Measurements from ENCODE around the gene RSRC1. TPM values are rescaled to one million over a fixed set of nuclear protein-coding genes. Genes with fewer than 3 reads are reported as not detected.

RSRC1 gene
- total and polyA plus RNA-seq, 2 of the 13 experiments (the other 11 are each of a cell fraction or from before 2014, with no cell fraction given) = 4.9 to 63.0 TPM

DNA sequence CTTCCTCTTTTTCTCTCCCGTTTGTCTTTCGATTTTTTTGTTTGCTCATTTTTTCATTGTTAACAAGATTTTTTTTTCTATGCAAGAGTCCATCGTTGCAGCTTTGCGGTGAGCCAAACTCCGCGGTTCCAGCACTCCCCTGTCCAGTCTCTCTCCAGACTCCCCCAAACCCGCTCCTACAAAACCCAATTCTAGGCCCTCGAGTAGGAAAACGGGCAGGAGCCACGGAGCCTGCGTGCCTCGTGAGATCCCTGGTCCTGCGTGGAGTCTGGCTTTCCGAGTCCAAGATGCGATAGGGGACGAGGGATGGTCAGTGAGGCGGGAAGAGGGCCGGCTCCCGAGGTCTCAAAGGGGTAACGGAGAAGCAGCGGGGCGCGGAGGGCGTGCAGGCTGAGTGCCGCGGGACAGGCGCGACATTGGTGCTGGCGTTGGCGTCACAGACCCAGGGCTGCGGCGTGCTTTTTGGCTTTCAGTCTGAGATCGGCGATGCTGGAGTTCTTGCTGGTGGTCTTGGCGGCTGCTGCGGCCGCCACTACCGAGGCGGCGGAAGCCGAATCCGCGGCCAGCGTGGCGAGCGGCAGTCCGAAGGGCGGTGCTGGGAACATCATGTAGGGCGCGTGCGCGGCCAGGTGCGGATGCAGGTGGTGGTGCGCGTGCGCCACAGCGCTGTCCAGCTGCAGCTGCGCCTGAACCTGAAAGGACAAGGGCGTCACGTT lies 12.1 kb upstream of the RSRC1 start (continued):
- TF ChIP-seq, protein P1, sequence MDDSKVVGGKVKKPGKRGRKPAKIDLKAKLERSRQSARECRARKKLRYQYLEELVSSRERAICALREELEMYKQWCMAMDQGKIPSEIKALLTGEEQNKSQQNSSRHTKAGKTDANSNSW (CRISPR knock-in tag; IDR thresholded peaks at IDR 0.05; ENCODE audit: borderline replicate concordance) = peak; percentile 87; the same call in 1 of the 2 replicates
- TF ChIP-seq, protein P2, sequence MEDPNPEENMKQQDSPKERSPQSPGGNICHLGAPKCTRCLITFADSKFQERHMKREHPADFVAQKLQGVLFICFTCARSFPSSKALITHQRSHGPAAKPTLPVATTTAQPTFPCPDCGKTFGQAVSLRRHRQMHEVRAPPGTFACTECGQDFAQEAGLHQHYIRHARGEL (CRISPR knock-in tag; IDR thresholded peaks at IDR 0.05) = peak; percentile 58; the same call in 1 of the 2 replicates
- TF ChIP-seq, protein P3, sequence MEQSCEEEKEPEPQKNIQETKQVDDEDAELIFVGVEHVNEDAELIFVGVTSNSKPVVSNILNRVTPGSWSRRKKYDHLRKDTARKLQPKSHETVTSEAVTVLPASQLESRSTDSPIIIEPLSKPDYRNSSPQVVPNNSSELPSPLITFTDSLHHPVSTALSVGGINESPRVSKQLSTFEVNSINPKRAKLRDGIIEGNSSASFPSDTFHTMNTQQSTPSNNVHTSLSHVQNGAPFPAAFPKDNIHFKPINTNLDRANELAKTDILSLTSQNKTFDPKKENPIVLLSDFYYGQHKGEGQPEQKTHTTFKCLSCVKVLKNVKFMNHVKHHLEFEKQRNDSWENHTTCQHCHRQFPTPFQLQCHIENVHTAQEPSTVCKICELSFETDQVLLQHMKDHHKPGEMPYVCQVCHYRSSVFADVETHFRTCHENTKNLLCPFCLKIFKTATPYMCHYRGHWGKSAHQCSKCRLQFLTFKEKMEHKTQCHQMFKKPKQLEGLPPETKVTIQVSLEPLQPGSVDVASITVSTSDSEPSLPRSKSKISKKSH (CRISPR knock-in tag; IDR thresholded peaks at IDR 0.05; ENCODE audit: borderline replicate concordance) = peak; percentile 89; the same call in 1 of the 2 replicates
- TF ChIP-seq GATAD2A (CRISPR knock-in tag; IDR thresholded peaks at IDR 0.05) (no peak), ZNF296 (CRISPR knock-in tag; conservative IDR thresholded peaks at IDR 0.05) (no peak), ZNF7 (CRISPR knock-in tag; IDR thresholded peaks at IDR 0.05) (0 out of 2 replicates have a peak, but pooled peaks have one; percentile 27), ZNF570 (CRISPR knock-in tag; IDR thresholded peaks at IDR 0.05; ENCODE audit: borderline replicate concordance) (no peak), ZFP36L1 (CRISPR knock-in tag; IDR thresholded peaks at IDR 0.05) (peak; percentile 94), ZBTB7A (CRISPR knock-in tag; IDR thresholded peaks at IDR 0.05) (0 out of 2 replicates have a peak, but pooled peaks have one; percentile 76), ZNF335 (CRISPR knock-in tag; IDR thresholded peaks at IDR 0.05) (peak; percentile 53; the same call in 1 of the 2 replicates), CBX5 (CRISPR knock-in tag; IDR thresholded peaks at IDR 0.05; ENCODE audit: borderline replicate concordance) (0 out of 2 replicates have a peak, but pooled peaks have one; percentile 24), JARID2 (CRISPR knock-in tag; IDR thresholded peaks at IDR 0.05; ENCODE audit: insufficient replicate concordance) (peak; percentile 45), HNRNPK (IDR thresholded peaks at IDR 0.05; ENCODE audit: low read depth, low read length, poor library complexity, severe bottlenecking) (no peak), GABPA (IDR thresholded peaks at IDR 0.05; ENCODE audit: low read depth, low read length) (no peak), GABPA (CRISPR knock-in tag; IDR thresholded peaks at IDR 0.05; ENCODE audit: low read depth) (no peak), ZBTB21 (CRISPR knock-in tag; IDR thresholded peaks at IDR 0.05) (peak; percentile 57; the same call in 1 of the 2 replicates)
- TF ChIP-seq, protein P4, sequence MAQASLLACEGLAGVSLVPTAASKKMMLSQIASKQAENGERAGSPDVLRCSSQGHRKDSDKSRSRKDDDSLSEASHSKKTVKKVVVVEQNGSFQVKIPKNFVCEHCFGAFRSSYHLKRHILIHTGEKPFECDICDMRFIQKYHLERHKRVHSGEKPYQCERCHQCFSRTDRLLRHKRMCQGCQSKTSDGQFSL (CRISPR knock-in tag; IDR thresholded peaks at IDR 0.05) = peak; percentile 68; the same call in 1 of the 2 replicates
- TF ChIP-seq, protein P5, sequence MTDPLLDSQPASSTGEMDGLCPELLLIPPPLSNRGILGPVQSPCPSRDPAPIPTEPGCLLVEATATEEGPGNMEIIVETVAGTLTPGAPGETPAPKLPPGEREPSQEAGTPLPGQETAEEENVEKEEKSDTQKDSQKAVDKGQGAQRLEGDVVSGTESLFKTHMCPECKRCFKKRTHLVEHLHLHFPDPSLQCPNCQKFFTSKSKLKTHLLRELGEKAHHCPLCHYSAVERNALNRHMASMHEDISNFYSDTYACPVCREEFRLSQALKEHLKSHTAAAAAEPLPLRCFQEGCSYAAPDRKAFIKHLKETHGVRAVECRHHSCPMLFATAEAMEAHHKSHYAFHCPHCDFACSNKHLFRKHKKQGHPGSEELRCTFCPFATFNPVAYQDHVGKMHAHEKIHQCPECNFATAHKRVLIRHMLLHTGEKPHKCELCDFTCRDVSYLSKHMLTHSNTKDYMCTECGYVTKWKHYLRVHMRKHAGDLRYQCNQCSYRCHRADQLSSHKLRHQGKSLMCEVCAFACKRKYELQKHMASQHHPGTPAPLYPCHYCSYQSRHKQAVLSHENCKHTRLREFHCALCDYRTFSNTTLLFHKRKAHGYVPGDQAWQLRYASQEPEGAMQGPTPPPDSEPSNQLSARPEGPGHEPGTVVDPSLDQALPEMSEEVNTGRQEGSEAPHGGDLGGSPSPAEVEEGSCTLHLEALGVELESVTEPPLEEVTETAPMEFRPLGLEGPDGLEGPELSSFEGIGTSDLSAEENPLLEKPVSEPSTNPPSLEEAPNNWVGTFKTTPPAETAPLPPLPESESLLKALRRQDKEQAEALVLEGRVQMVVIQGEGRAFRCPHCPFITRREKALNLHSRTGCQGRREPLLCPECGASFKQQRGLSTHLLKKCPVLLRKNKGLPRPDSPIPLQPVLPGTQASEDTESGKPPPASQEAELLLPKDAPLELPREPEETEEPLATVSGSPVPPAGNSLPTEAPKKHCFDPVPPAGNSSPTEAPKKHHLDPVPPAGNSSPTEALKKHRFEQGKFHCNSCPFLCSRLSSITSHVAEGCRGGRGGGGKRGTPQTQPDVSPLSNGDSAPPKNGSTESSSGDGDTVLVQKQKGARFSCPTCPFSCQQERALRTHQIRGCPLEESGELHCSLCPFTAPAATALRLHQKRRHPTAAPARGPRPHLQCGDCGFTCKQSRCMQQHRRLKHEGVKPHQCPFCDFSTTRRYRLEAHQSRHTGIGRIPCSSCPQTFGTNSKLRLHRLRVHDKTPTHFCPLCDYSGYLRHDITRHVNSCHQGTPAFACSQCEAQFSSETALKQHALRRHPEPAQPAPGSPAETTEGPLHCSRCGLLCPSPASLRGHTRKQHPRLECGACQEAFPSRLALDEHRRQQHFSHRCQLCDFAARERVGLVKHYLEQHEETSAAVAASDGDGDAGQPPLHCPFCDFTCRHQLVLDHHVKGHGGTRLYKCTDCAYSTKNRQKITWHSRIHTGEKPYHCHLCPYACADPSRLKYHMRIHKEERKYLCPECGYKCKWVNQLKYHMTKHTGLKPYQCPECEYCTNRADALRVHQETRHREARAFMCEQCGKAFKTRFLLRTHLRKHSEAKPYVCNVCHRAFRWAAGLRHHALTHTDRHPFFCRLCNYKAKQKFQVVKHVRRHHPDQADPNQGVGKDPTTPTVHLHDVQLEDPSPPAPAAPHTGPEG (CRISPR knock-in tag; IDR thresholded peaks at IDR 0.05) = peak; percentile 87
- TF ChIP-seq, protein P6, sequence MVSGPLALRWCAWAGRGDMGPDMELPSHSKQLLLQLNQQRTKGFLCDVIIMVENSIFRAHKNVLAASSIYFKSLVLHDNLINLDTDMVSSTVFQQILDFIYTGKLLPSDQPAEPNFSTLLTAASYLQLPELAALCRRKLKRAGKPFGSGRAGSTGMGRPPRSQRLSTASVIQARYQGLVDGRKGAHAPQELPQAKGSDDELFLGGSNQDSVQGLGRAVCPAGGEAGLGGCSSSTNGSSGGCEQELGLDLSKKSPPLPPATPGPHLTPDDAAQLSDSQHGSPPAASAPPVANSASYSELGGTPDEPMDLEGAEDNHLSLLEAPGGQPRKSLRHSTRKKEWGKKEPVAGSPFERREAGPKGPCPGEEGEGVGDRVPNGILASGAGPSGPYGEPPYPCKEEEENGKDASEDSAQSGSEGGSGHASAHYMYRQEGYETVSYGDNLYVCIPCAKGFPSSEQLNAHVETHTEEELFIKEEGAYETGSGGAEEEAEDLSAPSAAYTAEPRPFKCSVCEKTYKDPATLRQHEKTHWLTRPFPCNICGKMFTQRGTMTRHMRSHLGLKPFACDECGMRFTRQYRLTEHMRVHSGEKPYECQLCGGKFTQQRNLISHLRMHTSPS (CRISPR knock-in tag; IDR thresholded peaks at IDR 0.05; ENCODE audit: low read depth) = no peak

Measured in HepG2 (cell line).